ENCODE data around the gene PNPLA1. TPM values are rescaled to one million over a fixed set of nuclear protein-coding genes. Genes with fewer than 3 reads are reported as not detected.

PNPLA1 gene
- total RNA-seq, 1 experiment from 2014 or later: not detected

GRCh38 chr6:36276581-36277536 is 7.0 kb downstream of the PNPLA1 start:
- no peak for DNase-seq (ENCODE audit: low read depth)
- in situ Hi-C loops (cut with HindIII; ENCODE audit: low pct_unique_long_range_greater_than_20kb, low sequenced_read_pairs): no loop called here

- no peak for DNase-seq (ENCODE audit: low read depth)
- in situ Hi-C loops (cut with HindIII; ENCODE audit: low pct_unique_long_range_greater_than_20kb, low sequenced_read_pairs): no loop called here
These were observed 8.1 kb downstream of the PNPLA1 start for GRCh38 chr6:36277946-36278470.

- no peak for DNase-seq (ENCODE audit: low read depth)
- in situ Hi-C loops (cut with HindIII; ENCODE audit: low pct_unique_long_range_greater_than_20kb, low sequenced_read_pairs): no loop called here
These were observed 10.6 kb downstream of the PNPLA1 start for GRCh38 chr6:36280467-36280866.

- no peak for DNase-seq (ENCODE audit: low read depth)
- in situ Hi-C loops (cut with HindIII; ENCODE audit: low pct_unique_long_range_greater_than_20kb, low sequenced_read_pairs): no loop called here
These were observed 11.1 kb downstream of the PNPLA1 start for GRCh38 chr6:36280983-36281382.

GRCh38 chr6:36283608-36284007 is 13.7 kb downstream of the PNPLA1 start:
- DNase-seq (ENCODE audit: low read depth): no peak
- in situ Hi-C loops (cut with HindIII; ENCODE audit: low pct_unique_long_range_greater_than_20kb, low sequenced_read_pairs): no loop called here

- in situ Hi-C loops (cut with HindIII; ENCODE audit: low pct_unique_long_range_greater_than_20kb, low sequenced_read_pairs): no loop called here
- DNase-seq (ENCODE audit: low read depth): no peak
These were observed 14.5 kb downstream of the PNPLA1 start for GRCh38 chr6:36284359-36284758.

- in situ Hi-C loops (cut with HindIII; ENCODE audit: low pct_unique_long_range_greater_than_20kb, low sequenced_read_pairs): no loop called here
- no peak for DNase-seq (ENCODE audit: low read depth)
These were observed 15.4 kb downstream of the PNPLA1 start for GRCh38 chr6:36285187-36285671.

GRCh38 chr6:36285797-36286196 is 15.9 kb downstream of the PNPLA1 start:
- DNase-seq (ENCODE audit: low read depth): no peak
- in situ Hi-C loops (cut with HindIII; ENCODE audit: low pct_unique_long_range_greater_than_20kb, low sequenced_read_pairs): no loop called here

- DNase-seq (ENCODE audit: low read depth): no peak
- in situ Hi-C loops (cut with HindIII; ENCODE audit: low pct_unique_long_range_greater_than_20kb, low sequenced_read_pairs): no loop called here
These were observed 17.0 kb downstream of the PNPLA1 start for GRCh38 chr6:36286858-36287257.

- in situ Hi-C loops (cut with HindIII; ENCODE audit: low pct_unique_long_range_greater_than_20kb, low sequenced_read_pairs): no loop called here
- DNase-seq (ENCODE audit: low read depth): no peak
These were observed 19.5 kb downstream of the PNPLA1 start for GRCh38 chr6:36289281-36289878.

- DNase-seq (ENCODE audit: low read depth): no peak
- in situ Hi-C loops (cut with HindIII; ENCODE audit: low pct_unique_long_range_greater_than_20kb, low sequenced_read_pairs): no loop called here
These were observed 21.1 kb downstream of the PNPLA1 start for GRCh38 chr6:36290668-36291620.

- DNase-seq (ENCODE audit: low read depth): no peak
These were observed 22.3 kb downstream of the PNPLA1 start for GRCh38 chr6:36292170-36292569.

GRCh38 chr6:36296240-36296639 is 26.4 kb downstream of the PNPLA1 start:
- no peak for DNase-seq (ENCODE audit: low read depth)
- in situ Hi-C loops (cut with HindIII; ENCODE audit: low pct_unique_long_range_greater_than_20kb, low sequenced_read_pairs): no loop called here

More at GRCh38 chr6:36292170-36292569, 22.3 kb downstream of the PNPLA1 start:
- in situ Hi-C loops (cut with HindIII; ENCODE audit: low pct_unique_long_range_greater_than_20kb, low sequenced_read_pairs): no loop called here

- in situ Hi-C loops (cut with HindIII; ENCODE audit: low pct_unique_long_range_greater_than_20kb, low sequenced_read_pairs): no loop called here
These were observed 27.2 kb downstream of the PNPLA1 start for GRCh38 chr6:36297051-36297450.

GRCh38 chr6:36297511-36297910 is 27.7 kb downstream of the PNPLA1 start:
- in situ Hi-C loops (cut with HindIII; ENCODE audit: low pct_unique_long_range_greater_than_20kb, low sequenced_read_pairs): no loop called here
- DNase-seq (ENCODE audit: low read depth): no peak

More at GRCh38 chr6:36297051-36297450, 27.2 kb downstream of the PNPLA1 start:
- no peak for DNase-seq (ENCODE audit: low read depth)

GRCh38 chr6:36298027-36298426 is 28.2 kb downstream of the PNPLA1 start:
- no peak for DNase-seq (ENCODE audit: low read depth)
- in situ Hi-C loops (cut with HindIII; ENCODE audit: low pct_unique_long_range_greater_than_20kb, low sequenced_read_pairs): no loop called here

- in situ Hi-C loops (cut with HindIII; ENCODE audit: low pct_unique_long_range_greater_than_20kb, low sequenced_read_pairs): no loop called here
- DNase-seq (ENCODE audit: low read depth): no peak
These were observed 31.3 kb downstream of the PNPLA1 start for GRCh38 chr6:36301085-36301658.

GRCh38 chr6:36301781-36302180 is 31.9 kb downstream of the PNPLA1 start:
- no peak for DNase-seq (ENCODE audit: low read depth)
- in situ Hi-C loops (cut with HindIII; ENCODE audit: low pct_unique_long_range_greater_than_20kb, low sequenced_read_pairs): no loop called here

Data from Caki2 (cell line).